Ectodermal cell (in vitro differentiated cells): ENCODE data around the gene ZNF579.
A peak's percentile ranks its signal among the peaks of the same experiment; 100 is the strongest.
"Not testable (repeated sequence)": the region's sequence is repeated elsewhere in the genome, so short reads cannot be mapped to it uniquely, and the experiment has no call there.

ENCODE experiments used
- H3K27ac ChIP-seq: 2 replicates; pipeline ENCODE4 v1.7.0; 2013; ENCODE audit warnings: mild to moderate bottlenecking, low read depth, low read length; ENCODE audit not compliant: insufficient read depth, poor library complexity, severe bottlenecking
- H3K27me3 ChIP-seq: 2 replicates; pipeline ENCODE4 v1.7.0; 2013; ENCODE audit warnings: mild to moderate bottlenecking, low read length; ENCODE audit not compliant: insufficient read depth, control insufficient read depth, poor library complexity, severe bottlenecking
- H3K36me3 ChIP-seq: one replicate; pipeline ENCODE4 v1.7.0; 2013; ENCODE audit warnings: low read length; ENCODE audit not compliant: control insufficient read depth, insufficient read depth
- H3K4me1 ChIP-seq: one replicate; pipeline ENCODE4 v1.7.0; 2013; ENCODE audit warnings: low read length; ENCODE audit not compliant: control insufficient read depth, insufficient read depth
- H3K4me3 ChIP-seq: 2 replicates; pipeline ENCODE4 v1.7.0; 2013; ENCODE audit warnings: low read depth, low read length, control low read depth; ENCODE audit not compliant: insufficient read depth
- H3K9me3 ChIP-seq: 2 replicates; pipeline ENCODE4 v1.7.0; 2013; ENCODE audit warnings: mild to moderate bottlenecking, low read length, moderate library complexity; ENCODE audit not compliant: control insufficient read depth
- WGBS, 2 experiments: methylation state at CpG; one replicate each; pipeline ENCODE4 v1.1.7; 2013; ENCODE audit warnings: missing lambda C conversion rate in 2 of 2; 5-methylcytosine and 5-hydroxymethylcytosine counted together

Gene ZNF579

DNA sequence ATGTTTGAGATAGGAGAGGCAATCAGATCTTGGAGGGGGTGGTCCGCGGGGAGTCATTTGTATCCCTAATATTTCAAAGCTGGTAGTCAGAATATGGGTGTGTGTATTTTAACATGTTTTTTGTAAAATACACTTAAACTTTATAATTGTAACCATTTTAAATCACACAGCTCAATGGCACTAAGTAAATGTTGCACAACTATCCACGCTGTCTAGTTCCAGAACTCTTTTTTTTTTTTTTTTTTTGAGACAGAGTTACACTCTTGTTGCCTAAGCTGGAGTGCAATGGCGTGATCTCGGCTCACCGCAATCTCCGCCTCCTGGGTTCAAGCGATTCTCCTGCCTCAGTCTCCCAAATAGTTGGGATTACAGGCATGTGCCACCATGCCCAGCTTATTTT lies 3.2 kb upstream of the ZNF579 start:
- 94 to 97% methylated on average over 8 of the region's 8 CpGs for WGBS, 2 experiments
- H3K4me3 ChIP-seq, H3K36me3 ChIP-seq, H3K9me3 ChIP-seq, H3K27me3 ChIP-seq, H3K4me1 ChIP-seq, H3K27ac ChIP-seq: not testable (repeated sequence)

DNA sequence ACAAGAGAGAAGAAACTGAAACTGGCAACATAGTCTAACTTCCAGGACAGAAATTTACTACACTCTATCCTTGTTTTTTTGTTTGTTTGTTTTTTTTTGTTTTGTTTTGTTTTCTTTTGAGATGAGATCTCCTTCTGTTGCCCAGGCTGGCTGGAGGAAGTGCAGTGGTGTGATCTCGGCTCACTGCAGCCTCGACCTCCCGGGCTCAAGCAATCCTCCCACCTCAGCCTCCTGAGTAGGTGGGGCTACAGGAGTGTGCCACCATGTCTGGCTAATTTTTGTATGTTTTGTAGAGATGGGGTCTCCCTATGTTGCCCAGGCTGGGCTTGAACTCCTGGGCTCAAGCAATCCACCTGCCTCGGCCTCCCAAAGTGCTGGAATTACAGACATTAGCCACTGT lies 1.6 kb upstream of the ZNF579 start:
- H3K27me3 ChIP-seq, H3K27ac ChIP-seq, H3K9me3 ChIP-seq, H3K4me1 ChIP-seq, H3K36me3 ChIP-seq, H3K4me3 ChIP-seq: not testable (repeated sequence)
- 88 to 92% methylated on average over 4 of the region's 4 CpGs for WGBS, 2 experiments

DNA sequence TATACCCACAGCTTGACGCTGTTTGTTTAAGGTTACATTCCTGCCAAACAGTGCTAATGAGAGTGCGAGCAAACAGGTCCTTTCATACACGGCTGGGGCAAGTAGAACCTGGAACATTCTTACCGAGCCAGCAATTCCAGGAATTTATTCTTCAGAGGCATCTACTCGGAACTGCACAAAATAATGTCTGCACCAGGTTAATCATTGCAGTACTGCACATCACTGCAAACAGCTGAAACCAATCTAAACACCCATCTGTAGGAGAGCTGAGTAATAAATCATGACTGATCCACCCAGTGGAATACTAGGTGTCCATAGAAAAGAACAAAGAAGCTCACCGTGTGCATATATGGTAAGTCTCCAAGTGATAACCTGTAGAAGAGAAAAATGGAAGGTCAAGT lies 1.2 kb upstream of the ZNF579 start:
- Histone ChIP-seq H3K27me3 (peaks cover 4% of the 10 kb centered on the region), H3K36me3 (peaks cover 10% of the 10 kb centered on the region), H3K9me3 (no peaks in the 10 kb centered on the region), H3K27ac (no peak overlapping the region), H3K4me1 (peaks cover 4% of the 10 kb centered on the region), H3K4me3 (no peak overlapping the region)
- WGBS, 2 experiments, result 64 to 66% methylated on average over 6 of the region's 6 CpGs

DNA sequence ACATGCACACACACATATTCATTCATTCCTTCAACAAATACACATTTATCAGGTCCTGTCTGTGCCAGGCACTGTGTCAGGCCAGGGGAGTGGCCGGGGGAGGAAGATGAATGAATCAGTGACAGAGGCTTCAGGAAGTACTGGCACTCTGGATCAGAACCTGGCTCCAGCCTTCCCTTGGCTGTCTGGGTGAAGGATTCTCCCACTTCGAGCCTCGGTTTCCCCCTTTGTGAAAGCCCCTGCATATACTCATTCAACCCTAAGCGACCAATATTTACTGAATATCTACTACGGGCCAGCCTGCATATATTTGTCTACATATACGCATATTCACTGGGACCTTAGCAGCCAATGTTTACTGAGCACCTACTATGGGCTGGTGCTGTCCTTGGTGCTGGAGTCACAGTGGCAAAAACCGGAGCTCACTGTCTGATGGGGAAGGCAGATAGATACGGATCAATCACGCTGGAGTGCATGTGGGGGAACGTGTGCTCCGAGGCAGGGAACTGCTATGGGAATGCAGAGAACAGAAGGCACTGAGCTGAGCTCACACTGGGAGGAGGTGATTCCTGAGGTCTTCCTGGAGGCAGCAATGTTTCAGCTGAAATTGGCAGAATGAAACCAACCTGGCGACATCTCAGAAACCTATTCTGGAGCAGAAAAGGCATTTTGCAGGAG lies 636 bp upstream of the ZNF579 start:
- H3K36me3 ChIP-seq, result peaks cover 12% of the 10 kb centered on the region
- no peak overlapping the region for H3K27ac ChIP-seq
- H3K4me3 ChIP-seq, result peak overlapping the region; percentile 91
- H3K9me3 ChIP-seq, result no peaks in the 10 kb centered on the region
- H3K27me3 ChIP-seq, result peaks cover 4% of the 10 kb centered on the region
- 42 to 43% methylated on average over 12 of the region's 12 CpGs for WGBS, 2 experiments
- peaks cover 4% of the 10 kb centered on the region for H3K4me1 ChIP-seq

DNA sequence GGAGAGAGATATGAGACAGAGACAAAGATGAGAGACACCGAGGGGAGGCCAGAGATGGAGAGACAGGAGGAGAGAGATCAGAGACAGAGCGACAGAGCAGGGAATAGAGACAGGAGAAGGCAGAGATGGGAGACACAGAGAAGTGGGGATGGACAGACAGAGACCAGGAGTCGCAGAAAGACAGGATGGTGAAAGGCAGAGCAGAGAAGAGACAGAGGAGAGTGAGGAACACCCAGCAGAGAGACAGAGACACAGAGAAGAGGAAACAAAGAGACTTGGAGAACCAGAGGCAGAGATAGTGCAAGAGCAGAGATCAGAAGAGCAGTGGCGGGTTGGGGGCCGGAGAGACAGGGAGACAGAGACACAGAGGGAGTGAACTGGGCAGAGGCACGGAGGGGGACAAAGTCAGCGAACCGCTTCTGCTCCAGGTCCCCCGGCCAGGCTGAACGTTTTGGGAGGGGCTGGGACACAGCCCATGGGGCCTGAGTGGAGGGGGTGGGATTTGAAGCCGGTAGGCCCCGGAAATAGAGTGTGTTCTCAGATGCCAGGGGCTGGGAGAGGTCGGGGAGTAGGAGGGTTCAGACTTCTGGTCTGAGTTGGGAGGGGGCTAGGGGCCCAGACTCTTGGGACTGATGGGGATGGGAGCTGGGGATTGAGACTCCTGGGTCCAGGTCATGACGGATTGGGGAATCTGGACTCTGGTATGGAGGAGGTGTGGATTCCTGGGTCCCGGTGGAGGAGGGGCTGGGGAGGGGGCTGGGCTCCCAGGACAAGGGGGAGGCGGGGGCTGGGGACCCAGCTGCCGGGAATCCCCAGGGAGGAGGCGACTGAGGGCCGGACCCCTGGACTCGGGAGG lies 654 bp downstream of the ZNF579 start:
- no peaks in the 10 kb centered on the region for H3K9me3 ChIP-seq
- peak overlapping the region; percentile 91 for H3K4me3 ChIP-seq
- no peaks in the 10 kb centered on the region for H3K4me1 ChIP-seq
- H3K27ac ChIP-seq, result peak overlapping the region; percentile 55
- 13 to 15% methylated on average over 20 of the region's 20 CpGs for WGBS, 2 experiments
- peaks cover 4% of the 10 kb centered on the region for H3K27me3 ChIP-seq
- peaks cover 12% of the 10 kb centered on the region for H3K36me3 ChIP-seq

DNA sequence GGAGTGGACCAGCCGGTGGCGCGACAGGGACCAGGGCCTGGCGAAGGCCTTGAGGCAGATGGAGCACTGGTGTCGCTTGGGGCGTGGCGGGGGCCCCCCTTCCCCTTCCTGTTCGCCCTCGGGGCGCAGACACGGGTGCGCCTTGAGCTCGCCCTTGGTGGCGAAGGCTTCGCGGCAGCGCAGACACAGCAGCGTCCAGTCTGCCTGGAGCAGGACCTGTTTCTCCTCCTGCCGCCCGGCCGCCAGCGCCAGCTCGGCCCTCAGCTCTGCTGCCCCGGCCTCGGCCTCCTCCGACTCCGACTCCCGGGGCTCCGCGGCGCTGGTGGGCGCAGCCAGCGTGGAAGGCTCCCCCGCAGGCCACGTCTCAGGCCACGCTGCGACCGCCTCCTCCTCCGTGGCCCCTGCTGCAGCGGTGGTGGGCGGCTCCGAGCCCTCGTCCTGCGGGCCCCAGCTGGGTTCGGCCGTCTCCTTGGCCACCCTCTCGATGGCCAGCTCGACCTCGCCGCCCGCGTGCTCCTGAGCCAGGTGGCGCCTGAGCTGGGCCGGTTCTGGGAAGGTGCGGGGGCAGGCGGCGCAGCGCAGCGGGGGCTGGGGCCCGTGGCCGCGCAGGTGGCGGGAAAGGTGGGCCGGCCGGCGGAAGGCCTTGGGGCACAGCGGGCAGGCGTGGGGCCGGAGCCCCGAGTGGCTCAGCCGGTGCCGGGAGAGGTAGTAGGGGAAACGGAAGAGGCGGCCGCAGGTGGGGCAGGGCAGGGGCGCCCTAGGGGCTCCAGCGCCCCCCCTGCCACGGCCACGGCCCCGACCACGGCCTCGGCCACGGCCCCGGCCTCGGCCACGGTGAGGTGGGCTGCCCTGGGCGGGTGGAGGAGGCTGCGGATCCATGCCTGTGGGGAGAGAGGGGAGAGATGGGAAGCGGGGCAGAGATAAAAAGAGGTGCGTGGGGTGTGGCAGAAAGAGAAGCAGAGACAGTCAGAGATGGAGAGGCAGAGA lies 1.6 kb downstream of the ZNF579 start:
- no peaks in the 10 kb centered on the region for H3K4me1 ChIP-seq
- H3K9me3 ChIP-seq, result no peaks in the 10 kb centered on the region
- 96 to 97% methylated on average over 90 of the region's 90 CpGs for WGBS, 2 experiments
- H3K27ac ChIP-seq, result no peak overlapping the region
- peaks cover 12% of the 10 kb centered on the region for H3K36me3 ChIP-seq
- H3K27me3 ChIP-seq, result peaks cover 4% of the 10 kb centered on the region
- H3K4me3 ChIP-seq, result peak overlapping the region; percentile 91

DNA sequence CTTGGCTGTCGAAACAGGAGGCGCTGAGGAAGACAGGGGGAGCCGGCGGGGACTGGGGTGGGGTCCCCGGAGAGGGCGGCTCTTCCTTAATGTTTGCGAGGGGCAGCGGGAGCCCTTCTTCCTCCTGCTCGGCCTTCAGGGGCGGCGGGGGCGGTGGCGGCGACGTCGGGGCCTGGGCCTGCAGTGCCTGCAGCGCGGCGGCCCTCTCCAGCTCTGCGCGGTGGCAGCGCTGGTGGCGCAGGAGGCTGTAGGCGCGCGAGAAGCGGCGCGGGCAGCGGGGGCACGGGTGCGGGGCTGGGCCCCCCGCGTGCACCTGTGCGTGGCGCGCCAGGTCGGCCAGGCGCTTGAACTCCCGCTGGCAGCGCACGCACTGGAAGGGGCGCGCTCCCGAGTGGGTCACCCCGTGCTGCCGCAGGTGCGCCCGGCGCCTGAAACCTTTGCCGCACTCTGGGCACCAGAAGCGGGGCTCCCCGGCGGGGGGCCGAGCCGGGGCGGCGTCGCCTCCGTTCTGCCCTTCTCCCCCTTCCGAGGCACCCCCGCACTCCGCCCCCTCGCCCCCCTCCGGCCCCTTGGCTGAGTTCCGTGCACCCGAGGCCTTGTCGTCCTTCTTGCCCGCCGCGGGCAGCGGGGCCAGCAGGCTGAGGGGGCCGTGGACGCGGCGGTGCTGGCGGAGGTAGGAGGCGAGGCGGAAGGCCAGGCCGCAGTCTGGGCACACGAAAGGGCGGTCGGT lies 2.5 kb downstream of the ZNF579 start:
- 96 to 97% methylated on average over 83 of the region's 83 CpGs for WGBS, 2 experiments
- Histone ChIP-seq H3K27me3 (peaks cover 4% of the 10 kb centered on the region), H3K9me3 (no peaks in the 10 kb centered on the region), H3K4me1 (no peaks in the 10 kb centered on the region), H3K27ac (no peak overlapping the region), H3K36me3 (peaks cover 12% of the 10 kb centered on the region), H3K4me3 (no peak overlapping the region)

DNA sequence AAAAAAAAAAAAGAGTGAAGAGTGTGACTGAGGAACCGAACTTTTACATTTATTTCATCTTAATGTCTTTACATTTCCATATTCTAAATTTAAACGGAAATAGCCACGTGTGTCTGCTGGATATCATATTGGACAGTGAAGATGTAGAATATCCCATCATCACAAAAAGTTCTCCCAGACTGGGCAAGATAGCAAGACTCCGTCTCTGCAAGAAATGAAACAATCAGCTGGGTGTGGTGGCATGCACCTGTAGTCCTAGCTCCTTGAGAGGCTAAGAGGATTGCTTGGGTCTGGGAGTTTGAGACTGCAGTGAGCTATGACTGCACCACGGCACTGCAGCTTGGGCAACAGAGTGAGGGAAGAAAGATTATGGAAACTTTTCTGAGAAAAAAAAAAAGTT lies 3.9 kb downstream of the ZNF579 start:
- Histone ChIP-seq H3K27ac (no peak overlapping the region), H3K9me3 (no peaks in the 10 kb centered on the region), H3K4me3 (no peak overlapping the region), H3K4me1 (no peaks in the 10 kb centered on the region), H3K36me3 (peaks cover 12% of the 10 kb centered on the region), H3K27me3 (no peaks in the 10 kb centered on the region)
- WGBS, 2 experiments, result 90 to 97% methylated on average over 4 to 5 of the region's 5 CpGs

DNA sequence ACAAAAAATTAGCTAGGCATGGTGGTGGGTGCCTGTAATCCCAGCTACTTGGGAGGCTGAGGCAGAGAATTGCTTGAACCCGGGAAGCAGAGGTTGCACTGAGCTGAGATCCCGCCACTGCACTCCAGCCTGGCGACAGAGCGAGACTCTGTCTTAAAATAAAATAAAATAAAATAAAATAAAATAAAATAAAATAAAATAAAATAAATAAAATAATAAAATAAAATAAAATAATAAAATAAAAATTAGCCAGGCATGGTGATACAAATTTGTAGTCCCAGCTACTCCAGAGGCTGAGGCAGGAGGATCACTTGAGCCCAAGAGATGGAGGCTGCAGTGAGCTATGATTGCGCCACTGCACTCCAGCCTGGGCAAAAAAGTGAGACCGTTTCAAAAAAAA lies 6.7 kb downstream of the ZNF579 start:
- not testable (repeated sequence) for H3K4me1 ChIP-seq, H3K4me3 ChIP-seq, H3K9me3 ChIP-seq, H3K27ac ChIP-seq, H3K27me3 ChIP-seq
- 96 to 97% methylated on average over 4 of the region's 6 CpGs for WGBS, 2 experiments
- H3K36me3 ChIP-seq, result peaks cover 12% of the 10 kb centered on the region
